ENCODE measurements around the gene AFDN.

- TF ChIP-seq, protein P1, sequence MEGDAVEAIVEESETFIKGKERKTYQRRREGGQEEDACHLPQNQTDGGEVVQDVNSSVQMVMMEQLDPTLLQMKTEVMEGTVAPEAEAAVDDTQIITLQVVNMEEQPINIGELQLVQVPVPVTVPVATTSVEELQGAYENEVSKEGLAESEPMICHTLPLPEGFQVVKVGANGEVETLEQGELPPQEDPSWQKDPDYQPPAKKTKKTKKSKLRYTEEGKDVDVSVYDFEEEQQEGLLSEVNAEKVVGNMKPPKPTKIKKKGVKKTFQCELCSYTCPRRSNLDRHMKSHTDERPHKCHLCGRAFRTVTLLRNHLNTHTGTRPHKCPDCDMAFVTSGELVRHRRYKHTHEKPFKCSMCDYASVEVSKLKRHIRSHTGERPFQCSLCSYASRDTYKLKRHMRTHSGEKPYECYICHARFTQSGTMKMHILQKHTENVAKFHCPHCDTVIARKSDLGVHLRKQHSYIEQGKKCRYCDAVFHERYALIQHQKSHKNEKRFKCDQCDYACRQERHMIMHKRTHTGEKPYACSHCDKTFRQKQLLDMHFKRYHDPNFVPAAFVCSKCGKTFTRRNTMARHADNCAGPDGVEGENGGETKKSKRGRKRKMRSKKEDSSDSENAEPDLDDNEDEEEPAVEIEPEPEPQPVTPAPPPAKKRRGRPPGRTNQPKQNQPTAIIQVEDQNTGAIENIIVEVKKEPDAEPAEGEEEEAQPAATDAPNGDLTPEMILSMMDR (IDR thresholded peaks at IDR 0.05): no peak
- TF ChIP-seq EP300 (IDR thresholded peaks at IDR 0.05) (no peak), POLR2AphosphoS5 (IDR thresholded peaks at IDR 0.05) (no peak), POLR2A (IDR thresholded peaks at IDR 0.05; ENCODE audit: low read depth) (no peak)
Observed at GRCh38 chr6:167975458-167975857, 148.7 kb downstream of the AFDN start.
